ENCODE data around the gene UBC. TPM values are rescaled to one million over a fixed set of nuclear protein-coding genes. Genes with fewer than 3 reads are reported as not detected.
"Not testable (repeated sequence)": the region's sequence is repeated elsewhere in the genome, so short reads cannot be mapped to it uniquely, and the experiment has no call there.

UBC gene
- total RNA-seq, 1 donor = 2,055 TPM

DNA sequence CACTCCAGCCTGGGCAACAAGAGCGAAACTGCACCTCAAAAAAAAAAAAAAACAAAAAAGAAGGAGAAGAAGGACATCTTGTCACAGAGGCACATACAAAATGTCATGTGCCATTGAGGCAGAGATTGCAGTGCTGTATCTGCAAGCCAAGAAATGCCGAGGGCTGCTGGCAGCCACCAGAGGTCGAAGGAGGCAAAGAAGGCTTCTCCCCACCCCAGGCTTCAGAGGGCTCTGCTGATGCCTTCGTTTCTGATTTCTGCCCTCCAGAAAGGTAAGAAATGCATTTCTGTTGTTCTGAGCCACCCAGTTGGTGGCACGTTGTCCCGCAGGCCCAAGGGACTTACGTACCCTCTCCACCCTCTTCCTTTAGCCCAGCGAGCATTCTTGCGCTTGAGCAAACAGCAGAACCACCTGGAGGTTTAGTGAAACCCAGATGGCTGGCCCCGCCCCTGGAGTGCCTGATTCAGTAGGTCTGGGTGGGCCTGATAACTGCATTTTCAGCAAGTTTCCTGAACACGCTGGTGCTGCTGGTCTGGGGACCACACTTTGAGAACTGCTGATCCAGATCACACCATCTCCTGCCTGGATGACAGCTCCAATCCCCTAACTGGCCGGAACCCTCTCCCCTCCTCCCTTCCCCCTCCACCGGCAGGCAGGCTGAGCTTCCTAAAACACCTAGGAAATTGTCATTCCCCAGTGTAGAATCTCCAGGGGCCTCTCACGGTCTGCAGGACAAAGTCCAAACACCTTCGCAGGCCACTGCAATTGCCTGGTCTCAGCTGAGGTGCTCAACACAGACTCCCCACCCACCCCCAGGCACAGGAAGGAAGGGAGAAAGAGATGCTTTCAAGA is 29.6 kb downstream of the UBC start:
- no peaks in the 10 kb centered on the region for H3K9me3 ChIP-seq (ENCODE audit: low read depth, low read length)
- H3K4me1 ChIP-seq (ENCODE audit: insufficient read depth, low read length) = peaks cover 53% of the 10 kb centered on the region
- no peak overlapping the region for H3K4me3 ChIP-seq (ENCODE audit: low read length)
- H3K27me3 ChIP-seq (ENCODE audit: insufficient read depth, low read length) = no peaks in the 10 kb centered on the region

DNA sequence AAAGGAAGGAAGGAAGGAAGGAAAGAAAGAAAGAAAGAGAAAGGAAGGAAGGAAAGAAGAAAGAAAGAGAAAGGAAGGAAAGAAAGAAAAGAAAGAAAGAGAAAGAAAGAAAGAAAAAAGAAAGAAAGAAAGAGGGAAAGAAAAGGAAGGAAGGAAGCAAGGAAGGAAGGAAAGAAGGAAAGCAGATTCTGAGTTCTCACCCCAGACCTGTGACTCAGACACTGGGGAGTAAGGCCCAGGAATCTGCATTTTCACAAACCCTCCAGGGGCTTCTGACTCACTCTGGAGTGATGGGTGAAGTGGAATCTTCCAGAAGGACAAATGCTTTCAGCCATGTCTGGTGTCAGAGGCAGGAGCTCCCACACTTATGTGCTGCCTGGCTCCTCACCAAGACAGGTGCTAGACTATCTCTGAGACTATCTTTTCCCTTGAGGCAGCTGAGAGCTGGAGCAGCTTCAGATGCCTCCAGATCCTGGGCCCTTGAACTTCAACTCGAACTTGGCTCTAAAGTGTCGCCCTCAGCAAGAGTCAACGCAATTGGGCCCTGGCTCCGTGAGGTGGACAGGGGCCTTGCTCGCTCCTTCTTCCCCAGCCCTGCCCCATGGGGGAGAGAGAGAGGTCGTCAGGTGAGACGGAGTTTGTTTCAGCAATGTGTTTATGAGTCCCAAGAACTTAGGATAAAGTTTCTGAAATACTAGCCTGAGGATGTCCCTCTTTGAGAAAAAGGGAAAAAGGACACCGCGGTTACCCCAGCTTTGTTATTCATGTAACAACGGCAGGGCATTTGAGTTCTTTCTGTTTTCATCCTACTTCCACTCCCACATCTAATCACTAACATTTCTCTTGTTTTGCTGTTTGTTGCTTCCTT is 31.0 kb downstream of the UBC start:
- Histone ChIP-seq H3K9me3 (ENCODE audit: low read depth, low read length) (no peaks in the 10 kb centered on the region), H3K4me1 (ENCODE audit: insufficient read depth, low read length) (peaks cover 54% of the 10 kb centered on the region), H3K4me3 (ENCODE audit: low read length) (no peak overlapping the region), H3K27me3 (ENCODE audit: insufficient read depth, low read length) (no peaks in the 10 kb centered on the region)

DNA sequence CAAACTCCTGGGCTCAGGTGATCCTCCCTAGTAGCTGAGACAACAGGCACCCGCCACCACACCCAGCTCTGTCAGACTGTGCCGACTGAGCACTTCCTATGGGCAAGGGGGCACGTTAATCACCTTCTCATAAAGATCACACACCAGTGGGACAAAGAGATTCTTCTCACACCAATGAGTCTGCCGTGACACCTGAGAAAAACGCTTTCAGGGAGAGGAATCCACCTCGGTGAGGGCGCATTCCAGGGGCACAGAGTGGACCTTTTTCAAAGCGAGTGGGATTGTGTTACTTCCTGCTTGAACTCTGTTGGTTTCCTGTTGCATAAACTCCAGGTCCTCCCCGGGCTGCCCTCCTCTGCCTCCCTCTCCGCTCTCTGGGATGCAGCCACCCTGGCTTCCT is 33.3 kb downstream of the UBC start:
- Histone ChIP-seq H3K27me3 (ENCODE audit: insufficient read depth, low read length) (no peaks in the 10 kb centered on the region), H3K9me3 (ENCODE audit: low read depth, low read length) (no peaks in the 10 kb centered on the region), H3K4me1 (ENCODE audit: insufficient read depth, low read length) (peaks cover 54% of the 10 kb centered on the region), H3K4me3 (ENCODE audit: low read length) (no peak overlapping the region)

DNA sequence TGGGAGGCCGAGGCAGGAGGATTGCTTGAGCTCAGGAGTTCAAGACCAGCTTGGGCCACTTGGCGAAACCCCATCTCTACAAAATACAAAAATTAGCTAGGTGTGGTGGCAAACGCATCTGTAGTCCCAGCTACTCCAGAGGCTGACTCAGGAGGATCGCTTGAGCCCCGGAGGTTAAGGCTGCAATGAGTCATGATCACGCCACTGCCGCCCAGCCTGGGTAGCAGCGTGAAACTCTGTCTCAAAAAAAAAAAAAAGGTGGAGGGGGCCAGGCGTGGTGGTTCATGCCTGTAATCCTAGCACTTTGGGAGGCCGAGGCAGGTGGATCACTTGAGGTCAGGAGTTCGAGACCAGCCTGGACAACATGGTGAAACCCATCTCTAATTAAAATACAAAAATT is 34.1 kb downstream of the UBC start:
- not testable (repeated sequence) for H3K9me3 ChIP-seq (ENCODE audit: low read depth, low read length); H3K4me3 ChIP-seq (ENCODE audit: low read length); H3K27me3 ChIP-seq (ENCODE audit: insufficient read depth, low read length)
- H3K4me1 ChIP-seq (ENCODE audit: insufficient read depth, low read length) = peaks cover 54% of the 10 kb centered on the region

DNA sequence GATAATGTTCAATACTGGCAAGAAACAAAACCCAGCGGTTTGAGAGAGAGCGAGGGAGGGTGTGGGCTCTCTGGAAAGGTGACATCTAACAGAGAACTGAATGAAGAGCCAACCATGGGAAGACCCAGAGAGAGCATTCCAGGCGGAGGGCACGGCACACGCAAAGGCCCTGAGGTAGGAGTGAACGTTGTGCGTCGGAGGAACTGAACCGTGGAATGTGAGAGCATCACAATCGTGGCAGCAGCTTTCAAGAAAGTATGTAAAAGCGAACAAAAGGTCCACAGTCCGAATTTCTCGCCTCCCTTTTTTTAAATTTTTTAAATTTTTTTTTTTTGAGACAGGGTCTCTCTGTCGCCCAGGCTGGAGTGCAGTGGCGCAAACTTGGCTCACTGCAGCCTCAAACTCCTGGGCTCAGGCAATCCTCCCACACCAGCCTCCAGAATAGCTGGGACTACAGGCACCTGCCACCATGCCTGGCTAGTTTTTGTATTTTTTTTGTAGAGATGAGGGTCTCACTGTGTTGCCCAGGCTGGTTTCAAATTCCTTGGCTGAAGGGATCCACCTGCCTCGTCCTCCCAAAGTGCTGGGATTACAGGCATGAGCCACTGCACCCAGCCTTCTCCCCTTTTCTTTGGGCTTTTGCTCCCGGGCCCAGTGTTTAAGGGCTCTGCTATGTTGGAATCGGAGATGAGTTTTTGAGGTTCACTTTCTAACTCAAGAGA is 35.5 kb downstream of the UBC start:
- no peak overlapping the region for H3K4me3 ChIP-seq (ENCODE audit: low read length)
- H3K4me1 ChIP-seq (ENCODE audit: insufficient read depth, low read length) = peaks cover 46% of the 10 kb centered on the region
- H3K9me3 ChIP-seq (ENCODE audit: low read depth, low read length) = no peaks in the 10 kb centered on the region
- no peaks in the 10 kb centered on the region for H3K27me3 ChIP-seq (ENCODE audit: insufficient read depth, low read length)

DNA sequence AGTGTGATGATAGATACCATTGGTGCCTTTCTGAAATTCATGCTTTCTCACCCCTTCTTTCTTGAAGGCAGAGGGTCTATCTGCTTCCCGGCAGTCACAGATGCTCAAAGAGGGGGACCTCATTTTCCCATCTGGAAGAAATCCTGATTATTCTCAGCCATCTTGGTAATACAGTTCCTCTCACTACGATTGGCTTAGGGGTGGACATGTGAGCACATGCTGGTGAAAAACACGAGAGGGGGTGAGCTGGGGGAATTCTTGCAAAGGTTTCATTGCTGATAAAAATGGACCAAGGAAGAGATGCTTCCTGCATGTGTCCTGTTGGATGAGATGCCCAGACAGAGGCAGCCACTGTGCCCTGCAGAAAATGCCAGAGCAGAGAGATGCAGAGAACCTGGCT is 37.0 kb downstream of the UBC start:
- H3K4me1 ChIP-seq (ENCODE audit: insufficient read depth, low read length) = peaks cover 30% of the 10 kb centered on the region
- no peak overlapping the region for H3K4me3 ChIP-seq (ENCODE audit: low read length)
- no peaks in the 10 kb centered on the region for H3K9me3 ChIP-seq (ENCODE audit: low read depth, low read length)
- H3K27me3 ChIP-seq (ENCODE audit: insufficient read depth, low read length) = no peaks in the 10 kb centered on the region

DNA sequence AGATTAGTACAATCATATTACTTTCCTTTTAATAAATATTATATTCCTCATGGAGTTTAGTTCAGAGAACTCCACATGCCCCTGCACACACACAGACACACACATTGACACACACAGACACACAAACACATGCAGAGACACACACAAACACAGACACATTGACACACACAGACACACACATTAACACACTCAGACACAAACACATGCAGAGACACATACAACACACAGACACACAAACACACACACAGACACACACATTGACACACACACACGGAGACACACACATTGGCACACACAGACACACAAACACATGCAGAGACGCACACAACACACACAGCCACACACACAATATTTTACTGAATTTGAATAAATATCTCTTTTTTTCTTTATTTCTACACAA is 38.3 kb downstream of the UBC start:
- no peaks in the 10 kb centered on the region for H3K9me3 ChIP-seq (ENCODE audit: low read depth, low read length)
- no peak overlapping the region for H3K4me3 ChIP-seq (ENCODE audit: low read length)
- peaks cover 18% of the 10 kb centered on the region for H3K4me1 ChIP-seq (ENCODE audit: insufficient read depth, low read length)
- no peaks in the 10 kb centered on the region for H3K27me3 ChIP-seq (ENCODE audit: insufficient read depth, low read length)

DNA sequence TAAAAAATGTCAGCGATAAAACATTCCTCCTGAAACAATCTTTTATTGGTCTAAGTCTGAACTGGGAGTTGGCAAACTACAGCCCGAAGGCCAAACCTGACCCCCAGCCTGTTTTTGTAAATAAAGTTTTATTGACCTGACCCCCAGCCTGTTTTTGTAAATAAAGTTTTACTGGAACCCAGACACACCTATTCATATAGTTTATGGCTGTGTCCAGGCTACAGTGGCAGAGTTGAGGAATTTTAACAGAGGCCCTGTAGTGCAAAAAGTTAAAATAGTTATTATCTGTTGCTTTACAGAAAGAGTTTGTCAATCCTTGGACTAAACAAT is 38.7 kb downstream of the UBC start:
- Histone ChIP-seq H3K4me3 (ENCODE audit: low read length) (no peak overlapping the region), H3K4me1 (ENCODE audit: insufficient read depth, low read length) (peaks cover 14% of the 10 kb centered on the region), H3K9me3 (ENCODE audit: low read depth, low read length) (no peaks in the 10 kb centered on the region), H3K27me3 (ENCODE audit: insufficient read depth, low read length) (no peaks in the 10 kb centered on the region)

DNA sequence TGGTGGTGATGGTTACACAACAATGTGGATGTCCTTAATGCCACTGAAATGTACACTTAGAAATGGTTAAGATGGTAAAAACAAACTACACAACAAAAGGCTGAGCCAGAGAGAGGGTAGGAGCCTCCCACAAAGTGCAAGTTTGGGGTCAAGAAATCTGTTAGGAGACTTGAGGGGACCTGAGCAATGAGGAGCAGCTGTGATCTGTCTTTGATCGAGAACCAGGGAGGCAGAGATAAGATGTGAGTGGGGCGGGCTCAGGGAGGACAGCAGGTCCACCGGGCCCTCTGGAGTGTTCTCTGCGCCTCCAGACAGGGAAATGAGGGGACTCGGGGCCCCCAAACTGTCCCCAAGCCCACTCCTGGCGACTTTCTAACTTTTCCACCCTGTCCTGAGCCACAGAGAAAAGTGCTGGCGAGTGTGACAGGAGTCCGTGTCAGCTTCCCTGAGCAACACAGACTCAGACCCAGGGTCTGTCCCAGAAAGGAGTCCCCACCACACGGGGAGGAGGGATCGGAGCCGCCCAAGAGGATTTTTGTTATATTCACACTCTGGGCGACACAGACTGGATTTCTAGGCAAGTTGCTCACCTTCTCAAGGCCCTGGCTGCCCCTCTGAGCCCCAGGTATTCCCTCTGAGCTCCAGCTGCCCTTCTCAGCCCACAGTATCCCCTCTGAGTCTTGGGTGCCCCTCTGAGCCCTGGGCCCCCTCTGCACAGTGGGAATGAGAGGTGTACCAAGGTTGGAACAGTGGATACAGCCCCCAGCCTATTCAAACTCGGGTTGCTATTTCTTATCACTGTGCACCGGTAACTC is 39.3 kb downstream of the UBC start:
- Histone ChIP-seq H3K4me3 (ENCODE audit: low read length) (no peak overlapping the region), H3K9me3 (ENCODE audit: low read depth, low read length) (no peaks in the 10 kb centered on the region), H3K27me3 (ENCODE audit: insufficient read depth, low read length) (no peaks in the 10 kb centered on the region), H3K4me1 (ENCODE audit: insufficient read depth, low read length) (peaks cover 8% of the 10 kb centered on the region)

DNA sequence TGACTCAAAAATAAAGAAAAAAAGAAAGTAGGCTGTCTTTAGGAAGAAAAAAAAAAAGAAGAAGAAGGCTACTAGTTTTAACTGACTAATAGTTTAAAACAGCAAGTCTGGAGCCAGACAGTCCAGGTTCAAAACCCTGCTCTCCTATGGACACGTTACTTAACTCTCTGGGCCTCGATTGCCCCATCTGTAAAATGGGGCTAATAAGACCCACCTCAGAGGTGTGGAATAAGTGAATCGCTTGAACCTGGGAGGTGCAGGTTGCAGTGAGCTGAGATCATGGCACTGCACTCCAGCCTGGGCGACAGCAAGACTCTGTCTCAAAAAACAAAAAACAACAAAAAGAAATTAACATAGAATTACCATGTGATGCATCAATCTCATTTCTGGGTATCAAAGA is 40.3 kb downstream of the UBC start:
- peaks cover 13% of the 10 kb centered on the region for H3K4me1 ChIP-seq (ENCODE audit: insufficient read depth, low read length)
- no peaks in the 10 kb centered on the region for H3K27me3 ChIP-seq (ENCODE audit: insufficient read depth, low read length)
- no peak overlapping the region for H3K4me3 ChIP-seq (ENCODE audit: low read length)
- H3K9me3 ChIP-seq (ENCODE audit: low read depth, low read length) = no peaks in the 10 kb centered on the region

DNA sequence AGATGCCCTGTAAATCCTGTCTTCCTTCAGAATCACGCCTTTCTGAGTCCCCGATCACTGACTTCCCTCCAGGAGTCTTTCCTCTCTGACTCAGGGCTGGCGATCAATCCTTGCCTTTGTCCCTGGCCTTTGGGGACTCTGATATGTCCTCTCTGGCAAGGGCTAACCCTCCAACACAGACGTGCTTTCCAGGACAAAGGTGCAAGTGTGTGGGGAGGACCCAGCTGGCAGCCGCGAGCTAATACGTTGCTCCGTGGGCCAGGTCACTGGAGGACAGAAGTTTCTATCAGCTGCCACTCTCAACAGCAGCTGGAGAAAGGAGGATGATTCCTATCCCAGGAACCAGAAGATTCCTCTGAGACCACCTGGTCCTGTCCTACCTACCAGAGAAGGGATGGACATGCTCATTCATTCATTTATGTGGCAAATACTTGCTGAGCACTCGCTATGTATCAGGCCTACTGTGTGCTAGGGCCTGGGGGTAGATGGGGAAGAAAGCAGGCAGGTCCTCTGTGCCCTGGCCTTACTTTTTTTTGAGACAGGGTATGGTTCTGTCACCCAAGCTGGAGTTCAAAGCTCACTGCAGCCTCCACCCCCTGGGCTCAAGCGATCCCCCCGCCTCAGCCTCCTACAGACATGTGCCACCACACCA is 42.3 kb downstream of the UBC start:
- Histone ChIP-seq H3K4me1 (ENCODE audit: insufficient read depth, low read length) (peaks cover 32% of the 10 kb centered on the region), H3K27me3 (ENCODE audit: insufficient read depth, low read length) (no peaks in the 10 kb centered on the region), H3K9me3 (ENCODE audit: low read depth, low read length) (no peaks in the 10 kb centered on the region), H3K4me3 (ENCODE audit: low read length) (no peak overlapping the region)

DNA sequence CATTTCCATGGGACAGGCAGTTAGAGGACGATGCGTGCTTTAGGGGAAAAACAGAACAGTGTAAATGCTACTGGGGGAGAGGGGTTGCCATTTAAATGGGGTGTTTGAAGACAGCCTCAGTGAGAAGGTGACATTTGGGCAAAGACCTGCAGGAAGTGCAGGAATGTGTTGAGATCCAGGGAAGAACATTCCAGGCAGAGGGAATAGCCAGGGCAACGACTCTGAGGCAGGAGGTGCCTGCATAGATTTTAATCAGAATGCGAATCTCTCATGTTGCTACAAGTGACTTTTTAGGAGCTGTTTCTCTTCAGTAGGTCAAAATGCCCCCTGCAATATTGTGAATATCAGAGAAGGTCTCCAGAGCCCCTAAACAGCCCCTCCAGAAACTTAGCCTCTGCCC is 43.2 kb downstream of the UBC start:
- Histone ChIP-seq H3K4me1 (ENCODE audit: insufficient read depth, low read length) (peaks cover 33% of the 10 kb centered on the region), H3K4me3 (ENCODE audit: low read length) (no peak overlapping the region), H3K9me3 (ENCODE audit: low read depth, low read length) (no peaks in the 10 kb centered on the region)

DNA sequence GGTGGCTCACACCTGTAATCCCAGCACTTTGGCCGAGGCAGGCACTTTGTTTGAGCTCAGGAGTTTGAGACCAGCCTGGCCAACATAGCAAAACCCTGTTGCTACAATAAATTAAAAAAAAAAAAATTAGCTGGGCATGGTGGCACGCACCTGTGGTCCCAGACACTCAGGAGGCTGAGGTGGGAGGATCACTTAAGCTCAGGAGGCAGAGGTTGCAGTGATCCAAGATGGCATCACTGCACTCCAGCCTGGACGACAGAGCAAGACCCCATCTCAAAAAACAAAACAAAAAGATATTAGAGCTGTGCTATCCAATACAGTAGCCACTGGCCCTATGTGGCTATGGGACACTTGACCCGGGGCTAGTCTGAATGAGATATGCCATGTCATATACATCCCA is 43.9 kb downstream of the UBC start:
- H3K9me3 ChIP-seq (ENCODE audit: low read depth, low read length) = no peaks in the 10 kb centered on the region
- no peak overlapping the region for H3K4me3 ChIP-seq (ENCODE audit: low read length)
- H3K27me3 ChIP-seq (ENCODE audit: insufficient read depth, low read length) = no peaks in the 10 kb centered on the region
- peaks cover 33% of the 10 kb centered on the region for H3K4me1 ChIP-seq (ENCODE audit: insufficient read depth, low read length)

More for the DNA sequence above, 43.2 kb downstream of the UBC start:
- H3K27me3 ChIP-seq (ENCODE audit: insufficient read depth, low read length) = no peaks in the 10 kb centered on the region

DNA sequence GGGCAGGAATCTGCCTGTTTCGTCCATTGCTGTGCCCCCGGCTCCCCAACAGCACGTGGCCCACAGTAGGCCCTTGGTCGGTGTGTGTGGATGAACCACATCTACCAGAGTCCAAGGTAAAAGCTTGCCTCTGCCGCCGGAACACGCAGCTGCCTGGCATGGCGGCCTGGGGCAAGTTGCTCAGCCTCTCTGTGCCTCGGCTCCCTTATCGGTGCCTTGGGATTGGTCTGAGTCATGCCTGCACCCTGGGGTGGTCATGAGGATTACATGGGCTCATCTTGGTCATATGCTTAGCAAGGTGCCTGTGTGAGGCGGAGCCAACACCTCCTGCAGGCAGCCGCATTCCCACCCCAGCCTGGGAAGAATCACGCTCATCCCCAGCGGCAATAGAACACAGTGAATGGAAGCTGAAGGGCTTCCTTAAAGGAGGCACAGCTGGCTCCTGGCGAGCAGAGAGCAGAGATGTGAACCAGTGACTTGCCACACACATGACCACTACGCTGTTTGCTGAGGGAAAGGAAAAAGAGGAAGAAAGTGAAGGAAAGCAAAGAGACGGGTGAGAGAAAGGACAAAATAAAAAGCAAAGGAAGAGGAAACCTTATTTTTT is 45.3 kb downstream of the UBC start:
- no peaks in the 10 kb centered on the region for H3K9me3 ChIP-seq (ENCODE audit: low read depth, low read length)
- H3K4me1 ChIP-seq (ENCODE audit: insufficient read depth, low read length) = peaks cover 33% of the 10 kb centered on the region
- no peaks in the 10 kb centered on the region for H3K27me3 ChIP-seq (ENCODE audit: insufficient read depth, low read length)
- H3K4me3 ChIP-seq (ENCODE audit: low read length) = no peak overlapping the region
